Spleen (tissue), 11 donors: Measurements from ENCODE around the gene FAM120A. TPM values are rescaled to one million over a fixed set of nuclear protein-coding genes. Genes with fewer than 3 reads are reported as not detected.

Experiments
- DNase-seq: peaks from one replicate; pipeline ENCODE4 v3.0.0-alpha.2; 2020
- H3K27ac ChIP-seq, 8 donors: fragments of 200-600 bp; sonication (generic) in 7 of 8; 1 replicate in 4 of 8; 2 replicates in 4 of 8; pipeline versions ENCODE4 v1.5.0 to v1.8.0; 2016 to 2021; ENCODE audit warnings: inconsistent platforms in 4 of 8, mild to moderate bottlenecking in 4 of 8, moderate library complexity in 1 of 8
- H3K27me3 ChIP-seq, 7 donors: fragments of 200-600 bp; sonication (generic) in 6 of 7; replicated peaks in 1 of 7; 1 replicate in 4 of 7; 2 replicates in 3 of 7; pipeline versions ENCODE4 v1.5.0 to v1.8.0; 2016 to 2021; ENCODE audit warnings: inconsistent platforms in 3 of 7, mild to moderate bottlenecking in 1 of 7
- H3K36me3 ChIP-seq, 6 donors: fragments of 200-600 bp; sonication (generic) in 5 of 6; 1 replicate in 4 of 6; 2 replicates in 2 of 6; pipeline versions ENCODE4 v1.5.0 to v1.8.0; 2016 to 2021; ENCODE audit warnings: inconsistent platforms in 2 of 6
- H3K4me1 ChIP-seq, 6 donors: fragments of 200-600 bp; sonication (generic) in 5 of 6; 1 replicate in 3 of 6; 2 replicates in 3 of 6; pipeline versions ENCODE4 v1.5.0 to v1.8.0; 2016 to 2021; ENCODE audit warnings: inconsistent platforms in 3 of 6
- H3K4me3 ChIP-seq, 8 donors: fragments of 200-600 bp; sonication (generic) in 7 of 8; 1 replicate in 4 of 8; 2 replicates in 4 of 8; pipeline versions ENCODE4 v1.5.0 to v1.8.0; 2016 to 2021; ENCODE audit warnings: inconsistent platforms in 4 of 8, mild to moderate bottlenecking in 4 of 8, moderate library complexity in 2 of 8
- H3K9me3 ChIP-seq, 8 donors: fragments of 200-600 bp; sonication (generic) in 7 of 8; 1 replicate in 4 of 8; 2 replicates in 4 of 8; pipeline versions ENCODE4 v1.5.0 to v1.8.0; 2016 to 2021; ENCODE audit warnings: inconsistent platforms in 4 of 8
- POLR2A ChIP-seq, 3 donors: fragments of 450-650 bp; IDR thresholded peaks; one replicate each; pipeline ENCODE4 v1.5.1; 2017; ENCODE audit warnings: antibody characterized with exemption in 3 of 3, mild to moderate bottlenecking in 1 of 3
- POLR2AphosphoS5 ChIP-seq, 3 donors: sonication (generic); formaldehyde crosslinking; IDR thresholded peaks; one replicate each; pipeline ENCODE4 v1.5.1; 2017; ENCODE audit warnings: antibody characterized with exemption in 3 of 3
- WGBS, 5 donors: extraction: QIAGEN DNeasy Blood & Tissue Kit in 3 of 5; methylation state at CpG; one replicate each; pipeline versions ENCODE4 v1.1.5 to v1.1.7; 2013 to 2018; 5-methylcytosine and 5-hydroxymethylcytosine counted together
- intact Hi-C: fragments of 100-400 bp; cut with DNase I; formaldehyde crosslinking; loops from one replicate; pipeline ENCODE4 v1.15.0; 2023; ENCODE audit warnings: low total_unique reads
- polyA plus RNA-seq, 3 donors: library from polyadenylated mRNA; stranded (reverse); fragments of 200-250 nt; gene quantifications; one replicate each; pipeline ENCODE4 v1.2.1, GENCODE V29; 2013
- total RNA-seq, 7 donors: library from RNA; depleted of rRNA in 3 of 7; stranded (reverse); fragments of >200 nt in 3 of 7; fragmentation: NEBNext Ultra II Directional in 4 of 7; extraction: Animal tissue kit (Norgen Biotek cat#: 25700) in 4 of 7; gene quantifications; one replicate each; pipeline versions ENCODE4 v1.1.0 to v1.2.1, GENCODE V29; 2016 to 2021
- TF ChIP-seq, protein P1 (sequence below), 11 experiments: fragments of 200-600 bp in 7 of 11; fragments of 450-650 bp in 4 of 11; sonication (generic) in 4 of 11; IDR thresholded peaks in 8 of 11; conservative IDR thresholded peaks in 3 of 11; 1 replicate in 7 of 11; 2 replicates in 4 of 11; pipeline versions ENCODE4 v1.4.0 to v1.8.0; 2016 to 2021; ENCODE audit warnings: antibody characterized with exemption in 11 of 11, inconsistent platforms in 4 of 11, mild to moderate bottlenecking in 1 of 11
- donor health status: healthy with polysubstance abuse.
- donor health status: DM: no; HTN: no; CAD: no; lungs with moderate emphysema.
- donor health status: DM: no; HTN: no; CAD: no.
- donor health status: Bipolar disorder and iron deficiency.
- donor health status: healthy.
- donor health status: DM: no; HTN: no; CAD: no.
- donor health status: DM: yes; HTN: yes; CAD: no.

FAM120A gene
- total and polyA plus RNA-seq, 10 donors, result 33.0 to 116 (median 102) TPM

DNA sequence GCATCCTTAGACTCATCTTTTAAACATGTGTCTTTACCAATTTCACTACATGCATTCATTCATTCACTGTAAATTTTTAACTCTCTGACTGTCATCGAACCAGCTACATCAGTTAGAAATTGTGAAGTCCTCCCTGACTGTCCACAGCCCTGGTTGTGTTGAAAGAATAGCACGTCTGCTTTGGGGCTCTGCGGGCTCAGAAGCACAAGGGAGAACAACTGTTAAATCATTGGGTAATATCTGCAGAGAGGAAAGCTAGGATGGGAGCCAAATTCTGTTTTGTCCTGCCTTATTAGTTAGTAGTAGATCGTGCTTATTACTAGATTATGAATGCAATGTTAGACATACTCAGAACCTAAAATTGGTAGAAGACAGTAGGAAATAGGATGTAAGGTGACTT, 28.2 kb downstream of the FAM120A start:
- WGBS, 5 donors, result 55 to 87% (median 72%) methylated on average over 4 of the region's 4 CpGs
- Histone ChIP-seq H3K4me1 (peaks cover 0 to 61% (median 11%) of the 10 kb centered on the region in 6 donors), H3K4me3 (no peak overlapping the region), H3K9me3 (no peaks in the 10 kb centered on the region), H3K27ac (no peak overlapping the region), H3K36me3 (peaks cover 0 to 84% (median 17%) of the 10 kb centered on the region in 6 donors), H3K27me3 (no peaks in the 10 kb centered on the region)
- no peak for DNase-seq
- intact Hi-C loops, result no loop called here
- TF ChIP-seq POLR2AphosphoS5 (IDR thresholded peaks at IDR 0.05) (no peak), POLR2A (IDR thresholded peaks at IDR 0.05) (no peak)
- TF ChIP-seq, protein P1, sequence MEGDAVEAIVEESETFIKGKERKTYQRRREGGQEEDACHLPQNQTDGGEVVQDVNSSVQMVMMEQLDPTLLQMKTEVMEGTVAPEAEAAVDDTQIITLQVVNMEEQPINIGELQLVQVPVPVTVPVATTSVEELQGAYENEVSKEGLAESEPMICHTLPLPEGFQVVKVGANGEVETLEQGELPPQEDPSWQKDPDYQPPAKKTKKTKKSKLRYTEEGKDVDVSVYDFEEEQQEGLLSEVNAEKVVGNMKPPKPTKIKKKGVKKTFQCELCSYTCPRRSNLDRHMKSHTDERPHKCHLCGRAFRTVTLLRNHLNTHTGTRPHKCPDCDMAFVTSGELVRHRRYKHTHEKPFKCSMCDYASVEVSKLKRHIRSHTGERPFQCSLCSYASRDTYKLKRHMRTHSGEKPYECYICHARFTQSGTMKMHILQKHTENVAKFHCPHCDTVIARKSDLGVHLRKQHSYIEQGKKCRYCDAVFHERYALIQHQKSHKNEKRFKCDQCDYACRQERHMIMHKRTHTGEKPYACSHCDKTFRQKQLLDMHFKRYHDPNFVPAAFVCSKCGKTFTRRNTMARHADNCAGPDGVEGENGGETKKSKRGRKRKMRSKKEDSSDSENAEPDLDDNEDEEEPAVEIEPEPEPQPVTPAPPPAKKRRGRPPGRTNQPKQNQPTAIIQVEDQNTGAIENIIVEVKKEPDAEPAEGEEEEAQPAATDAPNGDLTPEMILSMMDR (IDR thresholded peaks at IDR 0.05 in 8 of 11, conservative IDR thresholded peaks at IDR 0.05 in 3 of 11), result no peak

DNA sequence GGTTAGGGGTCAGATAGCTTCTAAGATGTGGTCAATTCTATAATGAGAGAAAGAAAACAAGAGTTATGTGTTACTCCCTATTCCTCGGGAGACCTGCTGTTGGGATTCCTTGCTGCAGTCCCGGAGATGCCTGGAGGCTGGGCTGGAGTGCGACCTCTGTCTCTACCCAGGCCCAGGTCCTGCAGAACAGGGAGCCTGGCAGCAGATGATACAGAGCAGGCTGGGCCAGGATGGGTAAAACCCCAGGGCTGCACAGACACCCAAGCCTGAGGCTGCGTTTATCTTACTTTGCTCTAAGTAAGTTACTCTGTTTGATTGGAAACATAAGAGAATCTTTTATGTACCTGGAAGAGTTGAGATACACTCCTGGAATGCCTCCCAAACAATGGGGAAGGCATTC, 28.8 kb downstream of the FAM120A start:
- H3K27ac ChIP-seq, result no peak overlapping the region
- H3K4me1 ChIP-seq, result peaks cover 0 to 57% (median 11%) of the 10 kb centered on the region in 6 donors
- H3K4me3 ChIP-seq, result no peak overlapping the region
- intact Hi-C loops, result no loop called here
- H3K27me3 ChIP-seq, result no peaks in the 10 kb centered on the region
- DNase-seq, result no peak
- 87 to 99% (median 90%) methylated on average over 4 of the region's 4 CpGs for WGBS, 5 donors
- TF ChIP-seq, protein P1 (IDR thresholded peaks at IDR 0.05 in 8 of 11, conservative IDR thresholded peaks at IDR 0.05 in 3 of 11), result no peak
- no peak for TF ChIP-seq POLR2A (IDR thresholded peaks at IDR 0.05)
- TF ChIP-seq POLR2AphosphoS5 (IDR thresholded peaks at IDR 0.05), result no peak
- peaks cover 0 to 84% (median 20%) of the 10 kb centered on the region in 6 donors for H3K36me3 ChIP-seq
- no peaks in the 10 kb centered on the region for H3K9me3 ChIP-seq

DNA sequence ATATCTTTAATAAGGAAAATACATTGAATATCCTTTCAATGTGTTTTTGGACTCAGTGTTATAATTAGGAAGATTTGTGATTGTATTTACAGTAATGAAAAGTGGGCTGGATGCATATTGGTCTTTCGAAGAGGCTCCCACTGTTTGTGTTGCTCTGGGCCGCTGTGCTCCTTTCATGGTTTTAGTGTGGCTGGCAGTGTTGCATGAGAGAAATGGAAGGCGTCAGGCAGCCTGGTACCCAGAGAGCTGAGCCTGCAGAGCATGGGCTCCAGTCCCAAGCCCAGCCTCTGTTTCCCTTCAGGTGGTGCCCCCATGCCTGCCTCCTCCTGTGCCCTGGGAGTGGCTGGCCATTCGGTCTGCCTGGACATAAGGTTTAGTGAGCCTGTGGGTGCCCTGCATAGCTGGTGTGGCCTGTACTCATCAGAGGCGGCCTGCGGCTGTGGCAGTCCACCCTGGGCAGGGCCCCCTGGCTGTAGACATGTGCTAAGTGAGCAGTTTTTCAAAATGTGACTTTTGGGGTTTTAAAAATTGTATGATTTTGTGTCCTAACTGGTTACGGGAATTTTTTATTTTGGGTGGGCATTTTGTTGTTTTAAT, 29.3 kb downstream of the FAM120A start:
- intact Hi-C loops, result no loop called here
- Histone ChIP-seq H3K9me3 (no peaks in the 10 kb centered on the region), H3K36me3 (peaks cover 0 to 86% (median 20%) of the 10 kb centered on the region in 6 donors), H3K27ac (no peak overlapping the region), H3K27me3 (no peaks in the 10 kb centered on the region), H3K4me3 (no peak overlapping the region), H3K4me1 (peaks cover 0 to 57% (median 11%) of the 10 kb centered on the region in 6 donors)
- WGBS, 5 donors, result 91 to 95% (median 92%) methylated on average over 7 of the region's 7 CpGs
- TF ChIP-seq POLR2A (IDR thresholded peaks at IDR 0.05), result no peak
- TF ChIP-seq POLR2AphosphoS5 (IDR thresholded peaks at IDR 0.05), result peak in 1 of 3 donors; percentile 45
- DNase-seq, result no peak

DNA sequence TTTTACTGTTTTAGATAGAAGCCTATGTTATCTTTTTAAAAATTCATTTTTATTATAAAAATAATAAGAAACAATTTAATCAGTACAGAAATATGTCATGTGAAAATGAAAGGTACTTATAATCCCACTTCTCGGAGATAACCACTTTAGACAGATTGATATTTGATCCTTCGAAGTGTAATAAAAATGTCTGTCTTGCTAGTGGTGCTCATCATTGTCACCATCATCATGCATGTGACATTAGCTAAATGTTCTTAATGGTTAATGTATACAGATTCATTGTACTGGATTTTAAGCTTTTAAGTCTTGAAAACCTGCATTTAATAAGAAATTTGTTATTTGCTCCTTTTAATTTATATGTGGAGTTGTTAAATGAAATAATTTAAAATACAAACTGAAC, 32.0 kb downstream of the FAM120A start:
- 91 to 98% (median 95%) methylated on average over 2 of the region's 2 CpGs for WGBS, 5 donors
- intact Hi-C loops, result no loop called here

More for the DNA sequence above, 32.0 kb downstream of the FAM120A start:
- Histone ChIP-seq H3K4me1 (peaks cover 0 to 49% (median 8%) of the 10 kb centered on the region in 6 donors), H3K27ac (no peak overlapping the region), H3K27me3 (no peaks in the 10 kb centered on the region), H3K4me3 (no peak overlapping the region), H3K9me3 (no peaks in the 10 kb centered on the region), H3K36me3 (peaks cover 0 to 84% (median 11%) of the 10 kb centered on the region in 6 donors)
- DNase-seq, result no peak
- TF ChIP-seq POLR2AphosphoS5 (IDR thresholded peaks at IDR 0.05) (no peak), POLR2A (IDR thresholded peaks at IDR 0.05) (no peak)
- TF ChIP-seq, protein P1 (IDR thresholded peaks at IDR 0.05 in 8 of 11, conservative IDR thresholded peaks at IDR 0.05 in 3 of 11), result no peak
